A673 (cell line): ENCODE measurements around the gene SMAD6.

ENCODE experiments used
- CTCF ChIP-seq: fragments of 300-800, 200-600 bp; sonication (generic); conservative IDR thresholded peaks from 2 replicates; pipeline ENCODE4 v1.5.1; 2017; ENCODE audit warnings: low read depth, mild to moderate bottlenecking, antibody characterized with exemption, low read length, moderate library complexity, mixed read lengths
- EZH2 ChIP-seq: fragments of 200-600 bp; sonication (generic); IDR thresholded peaks from 2 replicates; pipeline ENCODE4 v1.6.1; 2017; ENCODE audit warnings: borderline replicate concordance, low read depth, mild to moderate bottlenecking, mixed read lengths, antibody characterized with exemption, low read length; ENCODE audit not compliant: poor library complexity, severe bottlenecking

- TF ChIP-seq EZH2 (no peak), CTCF (no peak)
Observed at GRCh38 chr15:66715720-66716655, 14.0 kb downstream of the SMAD6 start.
